ENCODE measurements around the gene PHC3.
"Not testable (repeated sequence)": the region's sequence is repeated elsewhere in the genome, so short reads cannot be mapped to it uniquely, and the experiment has no call there.

PHC3 gene

GRCh38 chr3:170128977-170129431 is 52.5 kb downstream of the PHC3 start:
- DNase-seq (ENCODE audit: low spot score): peak; percentile 43

GRCh38 chr3:170128259-170128976 is 53.1 kb downstream of the PHC3 start:
- DNase-seq (ENCODE audit: low spot score): no peak

GRCh38 chr3:170117134-170117533 is 64.4 kb downstream of the PHC3 start:
- no peak for DNase-seq (ENCODE audit: low spot score)

GRCh38 chr3:170114165-170114564 is 67.4 kb downstream of the PHC3 start:
- not testable (repeated sequence) for DNase-seq (ENCODE audit: low spot score)

GRCh38 chr3:170111147-170111771 is 70.3 kb downstream of the PHC3 start:
- no peak for DNase-seq (ENCODE audit: low spot score)

GRCh38 chr3:170109579-170110293 is 71.8 kb downstream of the PHC3 start:
- no peak for DNase-seq (ENCODE audit: low spot score)

- no peak for DNase-seq (ENCODE audit: low spot score)
Measured at GRCh38 chr3:170108955-170109354, 72.6 kb downstream of the PHC3 start.

- peak; percentile 6 for DNase-seq (ENCODE audit: low spot score)
Measured at GRCh38 chr3:170107941-170108340, 73.6 kb downstream of the PHC3 start.

GRCh38 chr3:170102431-170102830 is 79.1 kb downstream of the PHC3 start:
- no peak for DNase-seq (ENCODE audit: low spot score)

GRCh38 chr3:170100944-170101343 is 80.6 kb downstream of the PHC3 start:
- no peak for DNase-seq (ENCODE audit: low spot score)

GRCh38 chr3:170098753-170099152 is 82.8 kb downstream of the PHC3 start:
- DNase-seq (ENCODE audit: low spot score): no peak

- DNase-seq (ENCODE audit: low spot score): no peak
Measured at GRCh38 chr3:170096342-170096741, 85.2 kb downstream of the PHC3 start.

GRCh38 chr3:170095771-170096170 is 85.8 kb downstream of the PHC3 start:
- DNase-seq (ENCODE audit: low spot score): no peak

GRCh38 chr3:170092907-170093306 is 88.6 kb downstream of the PHC3 start:
- DNase-seq (ENCODE audit: low spot score): no peak

GRCh38 chr3:170090601-170090981 is 90.9 kb downstream of the PHC3 start:
- DNase-seq (ENCODE audit: low spot score): no peak

- DNase-seq (ENCODE audit: low spot score): no peak
Measured at GRCh38 chr3:170089862-170090600, 91.5 kb downstream of the PHC3 start.

GRCh38 chr3:170085396-170085795 is 96.1 kb downstream of the PHC3 start:
- no peak for DNase-seq (ENCODE audit: low spot score)

GRCh38 chr3:170083343-170083742 is 98.2 kb downstream of the PHC3 start:
- DNase-seq (ENCODE audit: low spot score): no peak

GRCh38 chr3:170081079-170081741 is 100.3 kb downstream of the PHC3 start:
- DNase-seq (ENCODE audit: low spot score): peak; percentile 53

- no peak for DNase-seq (ENCODE audit: low spot score)
Measured at GRCh38 chr3:170080605-170081004, 100.9 kb downstream of the PHC3 start.

- DNase-seq (ENCODE audit: low spot score): no peak
Measured at GRCh38 chr3:170079536-170080165, 101.9 kb downstream of the PHC3 start.
